ENCODE measurements around the gene TBC1D19.

TBC1D19 gene

DNA sequence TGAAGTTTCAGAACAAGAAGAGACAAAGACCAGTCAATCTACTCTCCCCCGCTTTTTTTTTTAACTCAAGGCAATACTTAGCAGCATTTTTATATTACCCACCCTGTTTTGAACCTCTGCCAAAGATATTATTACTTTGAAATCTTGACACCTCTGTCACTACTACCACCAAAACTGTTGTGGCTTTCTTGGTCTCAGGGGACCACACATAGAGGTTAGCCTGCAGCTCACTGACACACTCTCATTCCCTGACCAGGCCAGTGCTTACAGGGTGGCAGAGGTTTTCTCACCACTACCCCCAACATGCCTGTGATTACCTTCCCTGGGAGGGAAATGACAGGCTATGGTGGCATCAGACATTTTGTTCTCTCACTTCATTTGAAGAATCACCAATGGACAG, 139.3 kb downstream of the TBC1D19 start:
- H3K27ac ChIP-seq = no peak overlapping the region
- TF ChIP-seq CTCF (conservative IDR thresholded peaks at IDR 0.05) = no peak
- no peak for TF ChIP-seq ZFX (IDR thresholded peaks at IDR 0.05)

- TF ChIP-seq ZFX (IDR thresholded peaks at IDR 0.05) = no peak
- no peak for TF ChIP-seq CTCF (conservative IDR thresholded peaks at IDR 0.05)
These were observed 140.7 kb downstream of the TBC1D19 start for GRCh38 chr4:26724534-26724933.

GRCh38 chr4:26726655-26727387, 142.9 kb downstream of the TBC1D19 start:
- H3K27ac ChIP-seq = no peak overlapping the region

More at GRCh38 chr4:26724534-26724933, 140.7 kb downstream of the TBC1D19 start:
- no peak overlapping the region for H3K27ac ChIP-seq

GRCh38 chr4:26727844-26728243, 144.0 kb downstream of the TBC1D19 start:
- H3K27ac ChIP-seq = no peak overlapping the region
- TF ChIP-seq CTCF (conservative IDR thresholded peaks at IDR 0.05) = no peak

More at GRCh38 chr4:26726655-26727387, 142.9 kb downstream of the TBC1D19 start:
- TF ChIP-seq CTCF (conservative IDR thresholded peaks at IDR 0.05) (no peak), ZFX (IDR thresholded peaks at IDR 0.05) (no peak)

DNA sequence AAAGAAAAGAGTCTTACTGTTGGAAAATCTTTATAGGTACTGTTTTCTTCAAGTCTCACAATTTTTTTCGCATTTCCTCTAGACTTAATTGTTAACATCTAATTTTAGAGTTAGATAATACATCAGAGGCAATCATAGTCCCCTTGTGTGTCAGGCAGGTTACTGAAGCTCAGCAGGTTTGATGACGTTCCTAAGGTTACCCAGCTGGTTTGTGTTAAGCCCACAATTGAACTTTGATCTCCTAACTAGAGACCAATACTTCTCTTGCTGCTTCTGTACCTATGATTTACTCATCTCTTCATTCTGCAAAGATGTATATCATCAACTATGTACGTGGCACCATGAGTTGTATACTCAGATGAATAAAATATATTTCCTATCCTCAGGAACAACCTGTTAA, 145.1 kb downstream of the TBC1D19 start:
- H3K27ac ChIP-seq = no peak overlapping the region
- TF ChIP-seq CTCF (conservative IDR thresholded peaks at IDR 0.05) (no peak), ZFX (IDR thresholded peaks at IDR 0.05) (no peak)

DNA sequence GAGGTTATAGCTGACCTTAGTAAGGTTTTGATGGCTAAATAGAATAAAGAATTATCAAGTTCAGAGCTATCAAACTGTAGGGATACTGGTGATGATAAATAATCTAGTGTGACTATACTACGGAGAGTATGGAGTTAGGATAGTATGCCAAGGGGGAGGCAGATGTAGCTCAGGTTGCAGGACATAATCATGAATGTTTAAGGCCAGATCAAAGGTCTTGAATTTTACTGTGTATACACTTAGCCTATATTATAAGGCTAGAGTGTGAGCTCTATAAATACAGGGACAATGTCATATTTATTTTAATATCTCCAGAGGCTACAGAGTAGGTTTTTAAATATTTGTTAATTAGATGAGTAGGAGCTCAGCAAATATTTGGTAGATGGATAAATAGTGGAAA, 145.7 kb downstream of the TBC1D19 start:
- H3K27ac ChIP-seq = no peak overlapping the region
- TF ChIP-seq ZFX (IDR thresholded peaks at IDR 0.05) (no peak), CTCF (conservative IDR thresholded peaks at IDR 0.05) (no peak)

DNA sequence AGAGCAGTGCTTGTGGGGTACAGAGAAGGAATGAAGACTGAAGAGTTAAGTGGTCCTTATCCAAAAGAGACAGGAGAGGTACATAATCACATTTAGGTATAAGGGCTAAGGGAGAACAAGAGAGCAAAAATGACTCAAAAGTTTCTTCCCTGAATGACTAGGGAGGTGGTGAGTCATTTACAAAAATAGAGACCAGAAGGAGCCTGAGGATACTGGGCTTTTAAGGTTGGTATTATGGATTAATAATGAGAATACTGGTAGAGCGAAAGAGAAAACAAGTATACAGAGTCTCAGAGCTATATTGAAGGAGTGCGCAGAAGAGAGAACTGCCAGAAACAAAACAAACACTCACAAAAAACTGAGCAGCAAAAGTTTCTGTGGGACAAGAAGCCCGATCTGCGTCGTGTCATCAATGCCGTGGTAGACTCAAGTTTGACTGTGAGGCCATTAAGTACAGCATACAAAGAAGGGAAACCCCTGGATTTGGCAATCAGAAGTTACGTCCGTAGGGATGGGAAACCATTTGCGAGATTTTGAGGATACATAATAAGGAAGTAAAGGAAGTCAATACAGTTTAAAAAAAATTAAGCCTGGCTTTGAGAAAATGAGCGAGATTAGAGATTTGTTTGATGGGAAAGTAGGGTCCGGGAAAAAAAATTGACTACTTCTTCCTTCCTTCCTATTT, 147.6 kb downstream of the TBC1D19 start:
- TF ChIP-seq CTCF (conservative IDR thresholded peaks at IDR 0.05) (no peak), ZFX (IDR thresholded peaks at IDR 0.05) (no peak)

More for the DNA sequence above, 147.6 kb downstream of the TBC1D19 start:
- no peak overlapping the region for H3K27ac ChIP-seq

Data from C4-2B (cell line).